Skeletal muscle satellite cell (primary cell): ENCODE data around the gene SLC9A5.
A peak's percentile ranks its signal among the peaks of the same experiment; 100 is the strongest.

Experiments
- H3K27me3 ChIP-seq: 2 replicates; pipeline ENCODE4 v1.7.0; 2013; ENCODE audit warnings: low read length; ENCODE audit not compliant: control insufficient read depth, insufficient read depth
- H3K36me3 ChIP-seq: 2 replicates; pipeline ENCODE4 v1.7.0; 2013; ENCODE audit warnings: mild to moderate bottlenecking, control low read depth, low read length; ENCODE audit not compliant: insufficient read depth
- H3K4me1 ChIP-seq: 2 replicates; pipeline ENCODE4 v1.7.0; 2013; ENCODE audit warnings: low read length; ENCODE audit not compliant: control insufficient read depth, insufficient read depth
- H3K4me2 ChIP-seq: 2 replicates; pipeline ENCODE4 v1.7.0; 2013; ENCODE audit warnings: mild to moderate bottlenecking, low read length
- H3K4me3 ChIP-seq: 2 replicates; pipeline ENCODE4 v1.7.0; 2013; ENCODE audit warnings: low read length
- H3K9ac ChIP-seq: 2 replicates; pipeline ENCODE4 v1.7.0; 2013; ENCODE audit warnings: mild to moderate bottlenecking, low read depth, low read length, moderate library complexity
- H3K9me3 ChIP-seq: replicated peaks from 2 replicates; pipeline ENCODE4 v1.7.0; 2013; ENCODE audit warnings: mild to moderate bottlenecking, control low read depth, low read length

Gene SLC9A5

DNA sequence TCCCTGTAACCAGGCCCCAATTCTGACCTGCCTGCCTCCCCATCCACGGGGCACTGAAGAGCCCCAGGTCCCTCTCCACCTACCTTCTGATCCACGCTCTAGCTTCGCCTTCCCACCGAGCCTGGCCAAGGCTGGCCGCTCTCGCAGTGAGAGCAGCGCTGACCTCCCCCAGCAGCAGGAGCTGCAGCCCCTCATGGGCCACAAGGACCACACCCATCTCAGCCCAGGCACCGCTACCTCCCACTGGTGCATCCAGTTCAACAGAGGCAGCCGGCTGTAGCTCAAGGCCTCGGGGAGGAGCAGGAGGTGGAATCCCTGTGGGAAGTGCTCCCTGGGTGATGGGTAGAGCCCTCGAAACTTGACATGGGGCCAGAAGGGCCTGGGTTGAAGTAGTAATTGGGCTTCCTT lies 22.2 kb downstream of the SLC9A5 start:
- Histone ChIP-seq H3K4me1 (peaks cover 12% of the 10 kb centered on the region), H3K27me3 (no peaks in the 10 kb centered on the region), H3K4me2 (no peak overlapping the region), H3K9ac (no peak overlapping the region), H3K4me3 (no peak overlapping the region), H3K36me3 (no peaks in the 10 kb centered on the region), H3K9me3 (no peaks in the 10 kb centered on the region)

DNA sequence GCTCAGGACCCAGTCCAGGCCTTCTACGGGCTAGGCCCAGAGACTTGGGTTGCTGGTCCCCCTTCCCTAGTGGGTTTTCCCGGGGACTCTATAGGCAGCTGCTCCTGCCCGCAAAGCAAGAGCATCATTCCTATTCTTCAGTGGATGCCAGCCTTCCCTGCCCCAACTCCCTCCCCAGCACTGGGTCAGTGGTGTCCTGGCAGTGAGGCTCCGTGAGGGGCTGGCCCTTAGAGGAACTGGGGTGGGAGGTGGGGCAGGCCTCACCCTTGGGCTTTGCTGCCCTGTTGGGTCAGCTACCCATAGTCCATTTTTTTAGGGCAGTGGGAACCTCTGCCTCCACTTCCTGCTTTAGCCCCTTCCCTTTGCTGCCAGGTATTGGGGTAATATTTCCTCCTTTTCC lies 22.7 kb downstream of the SLC9A5 start:
- H3K27me3 ChIP-seq: no peaks in the 10 kb centered on the region
- H3K9me3 ChIP-seq: no peaks in the 10 kb centered on the region
- H3K4me2 ChIP-seq: no peak overlapping the region
- peaks cover 13% of the 10 kb centered on the region for H3K4me1 ChIP-seq
- no peak overlapping the region for H3K9ac ChIP-seq
- H3K36me3 ChIP-seq: no peaks in the 10 kb centered on the region
- no peak overlapping the region for H3K4me3 ChIP-seq

DNA sequence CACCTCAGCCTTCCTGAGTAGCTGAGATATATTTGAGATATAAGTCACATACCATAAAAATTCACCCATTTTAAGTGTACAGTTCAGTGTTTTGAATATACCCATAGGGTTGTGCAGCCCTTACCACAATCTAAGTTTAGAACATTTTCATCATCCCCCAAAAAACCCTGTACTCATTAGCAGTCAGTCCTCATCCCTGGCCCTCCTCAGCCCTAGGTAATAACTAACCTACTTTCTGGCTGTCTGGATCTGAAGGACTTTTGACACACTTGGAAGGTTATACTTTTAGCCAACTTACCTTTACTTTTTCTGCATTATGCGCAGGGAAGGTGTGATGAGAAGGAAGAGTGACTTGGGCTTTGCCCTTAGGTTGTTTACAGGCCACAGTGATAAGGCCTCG lies 26.5 kb downstream of the SLC9A5 start:
- H3K4me1 ChIP-seq: peaks cover 30% of the 10 kb centered on the region
- no peaks in the 10 kb centered on the region for H3K9me3 ChIP-seq
- H3K4me2 ChIP-seq: no peak overlapping the region
- no peak overlapping the region for H3K9ac ChIP-seq
- H3K4me3 ChIP-seq: no peak overlapping the region
- H3K36me3 ChIP-seq: no peaks in the 10 kb centered on the region
- no peaks in the 10 kb centered on the region for H3K27me3 ChIP-seq

DNA sequence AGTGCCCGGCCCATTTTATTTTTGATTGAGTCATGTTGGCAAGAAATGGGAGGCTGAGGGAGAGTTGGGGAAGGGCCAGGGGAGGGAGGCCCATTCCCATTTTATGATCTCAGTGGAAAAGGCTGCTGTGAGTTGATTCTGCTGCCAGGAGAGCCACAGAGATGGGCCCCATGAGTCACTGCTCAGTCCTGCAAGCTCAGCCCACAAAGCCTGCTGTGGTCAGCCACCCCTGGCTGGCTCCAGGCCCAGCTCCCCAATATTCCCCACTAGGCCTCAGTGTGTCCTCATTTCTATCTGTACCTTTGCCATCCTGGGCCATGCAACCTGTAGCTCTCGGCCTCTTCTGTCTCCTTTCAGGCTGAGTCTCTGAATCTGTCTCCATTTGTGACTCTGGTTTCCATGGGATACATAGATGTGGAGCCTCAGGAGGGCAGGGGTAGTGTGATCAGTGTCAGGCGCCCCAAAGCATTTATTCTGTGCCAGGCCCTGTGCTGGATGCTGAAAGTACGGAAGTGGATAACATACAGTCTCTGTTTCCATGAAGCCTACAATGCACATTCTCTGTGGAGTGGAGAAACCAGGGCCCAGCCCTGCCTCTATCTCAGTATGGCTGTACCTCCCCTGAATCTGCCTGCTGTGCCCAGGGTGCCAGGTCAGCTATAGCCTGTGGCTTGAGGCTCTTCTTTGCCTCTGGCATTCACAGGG lies 28.7 kb downstream of the SLC9A5 start:
- Histone ChIP-seq H3K4me1 (peaks cover 30% of the 10 kb centered on the region), H3K4me3 (peak overlapping the region; percentile 65), H3K9ac (peak overlapping the region; percentile 41), H3K4me2 (peak overlapping the region; percentile 53), H3K36me3 (no peaks in the 10 kb centered on the region), H3K9me3 (no peaks in the 10 kb centered on the region), H3K27me3 (no peaks in the 10 kb centered on the region)

DNA sequence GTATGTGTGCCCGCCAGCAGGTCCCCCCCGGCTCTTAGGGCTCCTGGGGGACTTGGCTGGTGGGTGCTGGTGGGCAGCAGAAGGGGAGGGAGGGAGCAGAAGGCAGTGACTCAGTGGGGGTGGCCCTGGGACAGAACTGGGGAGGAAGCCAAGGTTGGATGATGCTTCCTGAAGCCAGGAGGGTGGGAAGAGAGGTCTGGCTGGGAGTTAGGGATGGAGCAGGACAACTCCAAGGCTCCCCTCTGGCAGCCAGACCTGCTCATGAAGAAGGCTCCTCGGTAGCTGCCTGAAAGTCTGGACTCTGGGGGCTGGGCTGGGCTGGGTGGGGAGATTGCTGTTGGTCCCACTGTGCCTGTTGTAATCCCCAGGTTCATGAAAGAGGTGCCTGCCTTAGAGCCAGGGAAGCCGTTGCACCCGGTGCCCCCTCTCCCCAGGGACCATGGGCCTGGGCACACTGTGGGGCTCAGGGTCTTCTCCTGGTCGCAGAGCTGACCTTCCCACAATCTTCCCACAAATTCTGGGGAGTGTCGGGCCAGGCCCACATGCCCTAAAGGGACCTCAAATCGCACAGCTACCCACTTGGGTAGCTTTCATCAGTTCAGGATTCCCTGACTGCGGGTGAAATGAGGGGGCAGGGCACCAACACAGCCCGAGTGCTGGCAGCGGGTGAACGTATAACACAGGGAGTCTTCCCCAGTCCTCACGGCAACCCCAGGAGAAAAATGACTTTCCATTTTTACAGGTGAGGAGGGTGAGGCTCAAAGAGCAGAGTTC lies 29.4 kb downstream of the SLC9A5 start:
- peak overlapping the region; percentile 41 for H3K9ac ChIP-seq
- peaks cover 31% of the 10 kb centered on the region for H3K4me1 ChIP-seq
- H3K9me3 ChIP-seq: no peaks in the 10 kb centered on the region
- H3K4me3 ChIP-seq: peak overlapping the region; percentile 65
- peak overlapping the region; percentile 53 for H3K4me2 ChIP-seq
- no peaks in the 10 kb centered on the region for H3K27me3 ChIP-seq
- no peaks in the 10 kb centered on the region for H3K36me3 ChIP-seq

DNA sequence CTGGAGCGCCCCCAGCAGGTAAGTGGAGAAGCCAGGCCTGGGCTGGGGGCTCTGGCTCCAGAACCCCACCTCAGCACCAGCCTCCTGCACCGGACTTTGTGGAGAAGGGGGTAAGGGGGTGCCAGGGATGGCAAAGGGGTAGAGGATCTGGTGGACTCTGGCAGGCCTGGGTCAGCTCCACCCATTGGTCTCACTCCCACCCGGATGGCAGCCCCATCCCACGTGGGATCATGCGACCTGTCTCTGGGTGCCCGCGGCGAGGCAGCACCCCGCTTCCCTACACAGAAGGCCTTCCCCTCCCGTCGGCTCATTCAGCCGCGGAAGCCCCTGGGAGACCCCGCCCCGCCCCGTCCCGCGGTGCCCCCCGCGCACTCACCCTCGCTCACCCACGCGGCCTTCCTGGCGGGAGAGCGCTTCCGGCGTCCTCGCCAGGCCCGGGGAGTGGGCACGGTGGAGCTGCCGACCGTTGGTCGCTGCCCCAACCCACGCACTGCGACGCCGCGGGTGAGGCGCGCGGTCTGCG lies 30.1 kb downstream of the SLC9A5 start:
- Histone ChIP-seq H3K4me1 (peaks cover 36% of the 10 kb centered on the region), H3K4me3 (peak overlapping the region; percentile 65), H3K4me2 (peak overlapping the region; percentile 53), H3K27me3 (no peaks in the 10 kb centered on the region), H3K9me3 (no peaks in the 10 kb centered on the region), H3K36me3 (no peaks in the 10 kb centered on the region), H3K9ac (peak overlapping the region; percentile 41)

DNA sequence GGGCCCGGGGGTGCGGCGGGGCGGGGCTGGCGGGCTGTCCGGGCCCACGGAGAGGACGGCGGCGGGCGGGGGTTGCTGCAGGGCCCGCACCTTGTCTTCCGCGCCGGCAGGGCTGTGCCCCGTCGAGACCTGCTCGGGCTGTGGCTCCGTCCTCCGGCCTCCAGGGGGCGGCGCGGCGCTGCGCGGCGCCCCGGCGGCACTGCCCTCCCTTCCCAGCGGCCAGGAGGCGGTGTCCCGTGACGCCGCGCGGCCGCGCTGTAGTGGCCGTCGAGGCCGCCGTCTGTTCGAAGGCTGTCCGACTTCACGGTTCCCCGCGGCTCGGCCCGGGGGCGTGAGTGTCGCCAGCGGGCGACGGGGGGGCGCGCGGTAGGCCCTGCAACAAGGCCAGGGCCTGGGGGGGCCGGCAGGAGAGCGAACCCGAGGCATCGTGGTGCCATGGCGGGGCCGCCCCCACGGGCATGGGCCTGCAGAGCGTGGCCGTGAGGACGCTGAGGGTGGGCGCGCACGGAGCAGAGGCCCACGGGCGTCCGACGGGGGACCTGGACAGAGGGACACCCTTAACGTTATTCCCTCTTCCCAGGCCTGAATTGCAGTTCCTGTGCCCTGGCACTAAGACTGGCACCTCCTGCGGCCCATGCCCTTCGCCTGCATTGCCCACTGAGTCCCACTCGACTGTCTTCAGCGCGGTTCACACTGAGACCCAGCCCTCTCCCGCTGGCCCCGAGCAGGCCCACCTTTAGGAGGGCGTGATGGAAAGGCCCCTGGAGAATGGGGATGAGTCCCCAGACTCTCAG lies 30.7 kb downstream of the SLC9A5 start, which contains the start of gene PLEKHG4:
PLEKHG4 (plus strand) TSS at position 237 of the 794 bp plus-strand sequence; CDS start at position 750, 513 bp downstream.
- peak within 1 kb of the TSS; percentile 41 for H3K9ac ChIP-seq
- no peaks in the 10 kb centered on the region for H3K9me3 ChIP-seq
- H3K27me3 ChIP-seq: no peaks in the 10 kb centered on the region
- H3K4me1 ChIP-seq: peaks cover 36% of the 10 kb centered on the region
- peak within 1 kb of the TSS; percentile 53 for H3K4me2 ChIP-seq
- H3K36me3 ChIP-seq: no peaks in the 10 kb centered on the region
- H3K4me3 ChIP-seq: peak within 1 kb of the TSS; percentile 65

DNA sequence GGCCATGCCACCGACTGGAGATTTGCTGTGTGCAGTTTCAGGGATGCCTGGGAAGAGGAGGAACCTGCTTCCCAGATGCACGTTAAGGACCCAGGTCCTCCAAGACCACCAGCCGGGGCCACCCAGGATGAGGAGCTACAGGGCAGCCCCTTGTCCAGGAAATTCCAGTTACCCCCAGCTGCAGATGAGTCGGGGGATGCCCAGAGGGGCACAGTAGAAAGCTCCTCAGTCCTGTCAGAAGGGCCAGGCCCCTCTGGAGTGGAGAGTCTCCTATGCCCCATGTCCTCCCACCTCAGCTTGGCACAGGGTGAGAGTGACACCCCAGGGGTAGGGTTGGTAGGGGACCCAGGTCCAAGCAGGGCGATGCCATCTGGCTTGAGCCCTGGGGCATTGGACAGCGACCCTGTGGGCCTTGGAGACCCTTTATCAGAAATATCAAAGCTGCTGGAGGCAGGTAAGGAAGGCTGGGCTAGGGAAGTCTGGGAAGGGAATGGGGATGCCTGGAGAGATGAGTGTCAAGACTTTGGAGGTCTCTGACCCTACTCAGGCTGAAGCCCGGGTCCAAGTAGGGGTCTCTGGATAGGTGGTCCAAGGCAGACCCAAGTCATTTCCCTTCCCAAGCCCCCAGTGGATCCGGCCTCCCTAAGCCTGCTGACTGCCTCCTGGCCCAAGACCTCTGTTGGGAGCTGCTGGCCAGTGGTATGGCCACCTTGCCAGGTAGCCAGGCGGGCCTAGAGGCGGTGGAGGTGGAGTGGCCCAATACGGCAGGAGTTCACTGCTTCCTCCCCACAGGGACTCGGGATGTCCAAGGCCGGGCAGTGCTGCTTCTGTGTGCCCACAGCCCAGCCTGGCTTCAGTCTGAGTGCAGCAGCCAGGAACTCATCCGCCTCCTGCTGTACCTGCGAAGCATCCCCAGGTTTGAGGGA lies 31.6 kb downstream of the SLC9A5 start:
- H3K27me3 ChIP-seq: no peaks in the 10 kb centered on the region
- no peak overlapping the region for H3K9ac ChIP-seq
- H3K9me3 ChIP-seq: no peaks in the 10 kb centered on the region
- H3K36me3 ChIP-seq: no peaks in the 10 kb centered on the region
- H3K4me3 ChIP-seq: no peak overlapping the region
- H3K4me1 ChIP-seq: peaks cover 36% of the 10 kb centered on the region
- H3K4me2 ChIP-seq: no peak overlapping the region

DNA sequence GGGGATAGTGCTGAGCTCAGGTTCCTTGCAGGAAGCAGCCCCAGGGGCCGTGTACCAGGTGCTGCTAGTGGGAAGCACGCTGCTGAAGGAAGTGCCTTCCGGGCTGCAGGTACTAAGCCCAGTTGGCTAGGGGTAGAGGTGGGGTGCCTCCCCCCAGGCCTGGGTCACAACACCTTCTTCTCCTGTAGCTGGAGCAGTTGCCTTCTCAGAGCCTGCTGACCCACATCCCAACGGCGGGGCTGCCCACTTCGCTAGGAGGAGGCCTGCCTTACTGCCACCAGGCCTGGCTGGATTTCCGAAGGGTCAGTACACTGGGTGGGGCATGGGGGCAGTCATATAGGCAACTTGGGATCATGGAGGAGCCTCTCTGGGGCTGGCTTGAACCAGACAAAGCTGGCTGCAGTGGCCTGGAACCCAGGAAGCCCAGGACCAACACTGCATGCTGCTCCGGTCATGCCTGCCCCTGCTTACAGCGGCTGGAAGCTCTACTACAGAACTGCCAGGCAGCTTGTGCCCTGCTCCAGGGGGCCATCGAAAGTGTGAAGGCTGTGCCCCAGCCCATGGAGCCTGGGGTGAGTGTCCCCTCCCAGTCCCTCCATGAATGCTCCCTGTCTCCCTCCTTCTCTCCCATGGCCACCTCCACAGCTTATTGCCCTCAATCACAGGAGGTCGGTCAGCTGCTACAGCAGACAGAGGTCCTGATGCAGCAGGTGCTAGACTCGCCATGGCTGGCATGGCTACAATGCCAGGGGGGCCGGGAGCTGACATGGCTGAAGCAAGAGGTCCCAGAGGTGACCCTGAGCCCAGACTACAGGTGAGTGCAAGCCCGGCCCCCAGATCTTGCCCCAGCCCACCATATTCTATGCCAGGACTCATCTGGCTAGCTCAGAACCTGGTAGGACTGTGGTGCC lies 33.0 kb downstream of the SLC9A5 start:
- Histone ChIP-seq H3K4me1 (peaks cover 30% of the 10 kb centered on the region), H3K9me3 (no peaks in the 10 kb centered on the region), H3K36me3 (no peaks in the 10 kb centered on the region), H3K4me3 (no peak overlapping the region), H3K27me3 (no peaks in the 10 kb centered on the region), H3K9ac (no peak overlapping the region), H3K4me2 (no peak overlapping the region)

DNA sequence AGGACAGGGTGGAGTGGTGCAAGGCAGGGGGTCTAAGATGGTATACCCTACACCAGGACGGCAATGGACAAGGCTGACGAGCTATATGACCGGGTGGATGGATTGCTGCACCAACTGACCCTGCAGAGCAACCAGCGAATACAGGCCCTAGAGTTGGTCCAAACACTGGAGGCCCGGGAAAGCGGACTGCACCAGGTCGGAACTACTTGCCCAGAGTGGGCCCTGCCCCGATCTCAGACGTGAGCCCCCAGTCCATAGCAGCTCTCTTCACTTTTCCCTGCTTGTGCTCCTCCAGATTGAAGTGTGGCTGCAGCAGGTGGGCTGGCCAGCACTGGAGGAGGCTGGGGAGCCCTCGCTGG lies 33.6 kb downstream of the SLC9A5 start:
- no peak overlapping the region for H3K9ac ChIP-seq
- H3K36me3 ChIP-seq: no peaks in the 10 kb centered on the region
- no peaks in the 10 kb centered on the region for H3K9me3 ChIP-seq
- no peak overlapping the region for H3K4me2 ChIP-seq
- peaks cover 26% of the 10 kb centered on the region for H3K4me1 ChIP-seq
- H3K4me3 ChIP-seq: no peak overlapping the region
- H3K27me3 ChIP-seq: no peaks in the 10 kb centered on the region
